Fibroblast of lung (primary cell): ENCODE data around the gene LSM12. TPM values are rescaled to one million over a fixed set of nuclear protein-coding genes. Genes with fewer than 3 reads are reported as not detected.

Experiments
- DNase-seq, 2 donors: peaks; one replicate each; pipeline versions ENCODE4 v3.0.0 to v3.0.0-alpha.2; 2010; ENCODE audit warnings: low read depth in 2 of 2
- H2AFZ ChIP-seq: 2 replicates; pipeline ENCODE4 v1.5.1; 2012; ENCODE audit warnings: low read length, control low read depth, inconsistent platforms
- H3K27ac ChIP-seq: 2 replicates; pipeline ENCODE4 v1.5.1; 2011; ENCODE audit warnings: low read length, control low read depth; ENCODE audit not compliant: insufficient read depth
- H3K27me3 ChIP-seq: 2 replicates; pipeline ENCODE4 v1.5.1; 2011; ENCODE audit warnings: mild to moderate bottlenecking, low read length; ENCODE audit not compliant: control insufficient read depth, insufficient read depth
- H3K36me3 ChIP-seq: 2 replicates; pipeline ENCODE4 v1.5.1; 2011; ENCODE audit warnings: low read length; ENCODE audit not compliant: control insufficient read depth, insufficient read depth
- H3K4me1 ChIP-seq: 2 replicates; pipeline ENCODE4 v1.5.1; 2011; ENCODE audit warnings: low read length; ENCODE audit not compliant: control insufficient read depth, insufficient read depth; ENCODE audit errors: extremely low read depth
- H3K4me2 ChIP-seq: 2 replicates; pipeline ENCODE4 v1.5.1; 2011; ENCODE audit warnings: low read length, control low read depth; ENCODE audit not compliant: insufficient read depth; ENCODE audit errors: extremely low read depth
- H3K4me3 ChIP-seq, 4 experiments: fragments of 200-600 bp in 1 of 4; sonication (generic) in 1 of 4; replicated peaks in 1 of 4; 2 replicates each; pipeline ENCODE4 v1.5.1; 2011 to 2016; ENCODE audit warnings: low read length in 4 of 4, low read depth in 3 of 4, mild to moderate bottlenecking in 3 of 4, control low read depth in 2 of 4, inconsistent platforms in 1 of 4, mixed read lengths in 1 of 4; ENCODE audit not compliant: insufficient read depth in 1 of 4; ENCODE audit errors: control extremely low read depth in 1 of 4
- H3K79me2 ChIP-seq: 2 replicates; pipeline ENCODE4 v1.5.1; 2012; ENCODE audit warnings: mild to moderate bottlenecking, low read length, inconsistent platforms; ENCODE audit not compliant: control insufficient read depth, insufficient read depth
- H3K9ac ChIP-seq: 2 replicates; pipeline ENCODE4 v1.5.1; 2011; ENCODE audit warnings: mild to moderate bottlenecking, low read length, control low read depth; ENCODE audit not compliant: insufficient read depth
- H3K9me3 ChIP-seq: 2 replicates; pipeline ENCODE4 v1.5.1; 2012; ENCODE audit warnings: low read depth, low read length; ENCODE audit not compliant: control insufficient read depth, insufficient read depth
- H4K20me1 ChIP-seq: 2 replicates; pipeline ENCODE4 v1.5.1; 2011; ENCODE audit warnings: low read length; ENCODE audit not compliant: control insufficient read depth, insufficient read depth; ENCODE audit errors: extremely low read depth
- CTCF ChIP-seq, 2 donors: IDR thresholded peaks in 1 of 2; conservative IDR thresholded peaks in 1 of 2; 1 replicate in 1 of 2; 2 replicates in 1 of 2; pipeline ENCODE4 v1.5.1; 2011 to 2012; ENCODE audit warnings: low read length in 2 of 2, control low read depth in 1 of 2, inconsistent platforms in 1 of 2, low read depth in 1 of 2, mild to moderate bottlenecking in 1 of 2
- EZH2 ChIP-seq: IDR thresholded peaks from 2 replicates; pipeline ENCODE4 v1.5.1; 2012; ENCODE audit warnings: low read length, control low read depth, mild to moderate bottlenecking; ENCODE audit errors: missing control alignments
- polyA plus RNA-seq, 2 donors: library from polyadenylated mRNA; depleted of rRNA in 1 of 2; stranded (reverse) in 1 of 2; unstranded in 1 of 2; fragments of >200 nt; gene quantifications; 2 replicates each; pipeline ENCODE4 v1.2.1, GENCODE V29; 2011 to 2012; ENCODE audit warnings: missing spikeins in 1 of 2
- total RNA-seq: library from RNA; depleted of rRNA; stranded (reverse); fragments of >200 nt; gene quantifications from 2 replicates; pipeline ENCODE4 v1.2.1, GENCODE V29; 2014

LSM12 gene
- total and polyA plus RNA-seq, 2 donors (not counting 1 experiment from before 2014, with no cell fraction given): 25.6 to 79.3 TPM

- Histone ChIP-seq H3K9ac (no peak overlapping the region), H3K4me2 (no peak overlapping the region), H3K27ac (no peak overlapping the region), H3K4me3 (no peak overlapping the region), H3K79me2 (peaks cover 14% of the 10 kb centered on the region), H2AFZ (no peak overlapping the region), H4K20me1 (no peaks in the 10 kb centered on the region), H3K4me1 (peaks cover 20% of the 10 kb centered on the region), H3K36me3 (peaks cover 4% of the 10 kb centered on the region), H3K9me3 (no peaks in the 10 kb centered on the region), H3K27me3 (no peaks in the 10 kb centered on the region)
- TF ChIP-seq CTCF (conservative IDR thresholded peaks at IDR 0.05 in 1 of 2, IDR thresholded peaks at IDR 0.05 in 1 of 2; ENCODE audit: low read depth in 1 of 2, low read length in 2 of 2) (no peak), EZH2 (no peak)
- no peak for DNase-seq
Measured at GRCh38 chr17:44113868-44114840, 47.7 kb upstream of the LSM12 start.

GRCh38 chr17:44113382-44113781 is 46.9 kb upstream of the LSM12 start:
- Histone ChIP-seq H3K4me3 (no peak overlapping the region), H3K4me1 (peaks cover 24% of the 10 kb centered on the region), H2AFZ (no peak overlapping the region), H4K20me1 (no peaks in the 10 kb centered on the region), H3K9me3 (no peaks in the 10 kb centered on the region), H3K27me3 (no peaks in the 10 kb centered on the region), H3K79me2 (peaks cover 16% of the 10 kb centered on the region), H3K36me3 (peaks cover 4% of the 10 kb centered on the region), H3K27ac (no peak overlapping the region), H3K4me2 (no peak overlapping the region), H3K9ac (no peak overlapping the region)
- no peak for TF ChIP-seq EZH2
- TF ChIP-seq CTCF (conservative IDR thresholded peaks at IDR 0.05 in 1 of 2, IDR thresholded peaks at IDR 0.05 in 1 of 2; ENCODE audit: low read depth in 1 of 2, low read length in 2 of 2): no peak
- no peak for DNase-seq

- no peak overlapping the region for H3K27ac ChIP-seq
- no peak overlapping the region for H3K4me3 ChIP-seq
- H3K79me2 ChIP-seq: peaks cover 19% of the 10 kb centered on the region
- no peak overlapping the region for H3K4me2 ChIP-seq
- H4K20me1 ChIP-seq: no peaks in the 10 kb centered on the region
- H3K27me3 ChIP-seq: no peaks in the 10 kb centered on the region
- TF ChIP-seq EZH2 (no peak), CTCF (conservative IDR thresholded peaks at IDR 0.05 in 1 of 2, IDR thresholded peaks at IDR 0.05 in 1 of 2; ENCODE audit: low read depth in 1 of 2, low read length in 2 of 2) (no peak)
- H3K9ac ChIP-seq: no peak overlapping the region
- H3K9me3 ChIP-seq: no peaks in the 10 kb centered on the region
- peaks cover 32% of the 10 kb centered on the region for H3K4me1 ChIP-seq
- no peak for DNase-seq
- H3K36me3 ChIP-seq: peaks cover 4% of the 10 kb centered on the region
- no peak overlapping the region for H2AFZ ChIP-seq
Measured at GRCh38 chr17:44112284-44113280, 46.1 kb upstream of the LSM12 start.
